Endothelial cell of umbilical vein (primary cell): ENCODE results near the gene DIP2C. TPM values are rescaled to one million over a fixed set of nuclear protein-coding genes. Genes with fewer than 3 reads are reported as not detected.

Experiments used
- BruUV-seq: library from RNA; stranded (reverse); fragments of 400-500 nt; replicated peaks from 2 replicates; lab custom pipeline; 2021; lab: Mats Ljungman, UMichigan
- CTCF ChIA-PET: fragments of 300-600, 350-600 bp; sonication (Branson Sonifier 250); formaldehyde crosslinking; loops from one replicate; lab custom pipeline; 2021; ENCODE audit warnings: antibody characterized with exemption, inconsistent platforms; lab: Charles Lee
- POLR2A ChIA-PET: fragments of 300-600, 350-600 bp; sonication (Branson Sonifier 250); formaldehyde crosslinking; loops from one replicate; lab custom pipeline; 2021; ENCODE audit warnings: antibody characterized with exemption, inconsistent platforms; lab: Charles Lee
- DNase-seq: peaks from one replicate; pipeline ENCODE4 v3.0.0-alpha.2; 2011; ENCODE audit warnings: low read depth, low spot score
- FAIRE-seq: peaks from 2 replicates; lab custom pipeline; 2011; peaks lifted over from hg19 to GRCh38; lab: Jason Lieb, UNC
- H2AFZ ChIP-seq: 2 replicates; pipeline ENCODE4 v1.6.0; 2012; ENCODE audit warnings: low read depth, low read length, control low read depth, inconsistent platforms
- H3K27ac ChIP-seq: 2 replicates; pipeline ENCODE4 v1.5.1; 2011; ENCODE audit warnings: low read depth, mild to moderate bottlenecking, control low read depth, low read length, moderate library complexity; ENCODE audit not compliant: insufficient read depth
- H3K27me3 ChIP-seq, 2 experiments: 2 replicates each; pipeline versions ENCODE4 v1.6.0 to v1.6.1; 2011; ENCODE audit warnings: low read length in 2 of 2, mixed read lengths in 1 of 2; ENCODE audit not compliant: control insufficient read depth in 2 of 2, insufficient read depth in 2 of 2
- H3K36me3 ChIP-seq, 2 experiments: 2 replicates in 1 of 2; 3 replicates in 1 of 2; pipeline ENCODE4 v1.5.1; 2011; ENCODE audit warnings: low read length in 2 of 2, mild to moderate bottlenecking in 1 of 2, moderate library complexity in 1 of 2; ENCODE audit not compliant: control insufficient read depth in 2 of 2, insufficient read depth in 2 of 2; ENCODE audit errors: extremely low read depth in 1 of 2
- H3K4me1 ChIP-seq: 3 replicates; pipeline ENCODE4 v1.5.1; 2011; ENCODE audit warnings: mild to moderate bottlenecking, low read length; ENCODE audit not compliant: control insufficient read depth, insufficient read depth; ENCODE audit errors: extremely low read depth
- H3K4me2 ChIP-seq: 2 replicates; pipeline ENCODE4 v1.6.1; 2011; ENCODE audit warnings: low read length, control low read depth, mixed read lengths; ENCODE audit not compliant: insufficient read depth
- H3K4me3 ChIP-seq, 3 experiments: fragments of 200-600 bp in 1 of 3; sonication (generic), shearing (Covaris generic) in 1 of 3; replicated peaks in 1 of 3; 2 replicates each; pipeline ENCODE4 v1.5.1; 2011 to 2016; ENCODE audit warnings: control low read depth in 3 of 3, low read length in 3 of 3, mild to moderate bottlenecking in 2 of 3, inconsistent platforms in 1 of 3, low read depth in 1 of 3, moderate library complexity in 1 of 3; ENCODE audit not compliant: insufficient read depth in 1 of 3
- H3K79me2 ChIP-seq: 2 replicates; pipeline ENCODE4 v1.6.0; 2012; ENCODE audit warnings: low read length, inconsistent platforms; ENCODE audit not compliant: control insufficient read depth, insufficient read depth
- H3K9ac ChIP-seq: replicated peaks from 2 replicates; pipeline ENCODE3; 2011; ENCODE audit warnings: low read length, control low read depth; ENCODE audit not compliant: insufficient read depth; ENCODE audit errors: extremely low read depth
- H3K9me1 ChIP-seq: replicated peaks from 3 replicates; pipeline ENCODE4 v1.6.0; 2011; ENCODE audit warnings: mild to moderate bottlenecking, low read length; ENCODE audit not compliant: control insufficient read depth, insufficient read depth; ENCODE audit errors: extremely low read depth
- H3K9me3 ChIP-seq: replicated peaks from 2 replicates; pipeline ENCODE4 v1.5.1; 2012; ENCODE audit warnings: low read length, inconsistent platforms; ENCODE audit not compliant: control insufficient read depth, insufficient read depth
- H4K20me1 ChIP-seq: replicated peaks from 2 replicates; pipeline ENCODE3; 2011; ENCODE audit warnings: mild to moderate bottlenecking, low read length; ENCODE audit not compliant: control insufficient read depth, insufficient read depth; ENCODE audit errors: extremely low read depth
- CTCF ChIP-seq, 2 donors: IDR thresholded peaks; 1 replicate in 1 of 2; 2 replicates in 1 of 2; pipeline ENCODE4 v1.5.1; 2011; ENCODE audit warnings: low read length in 2 of 2, mild to moderate bottlenecking in 2 of 2, moderate library complexity in 2 of 2, control low read depth in 1 of 2, inconsistent platforms in 1 of 2, low read depth in 1 of 2; ENCODE audit not compliant: insufficient read depth in 1 of 2; ENCODE audit errors: extremely low read depth in 1 of 2
- EZH2 ChIP-seq: IDR thresholded peaks from 2 replicates; pipeline ENCODE4 v1.6.1; 2012; ENCODE audit warnings: borderline replicate concordance, low read depth, mild to moderate bottlenecking, moderate library complexity, low read length, inconsistent platforms; ENCODE audit not compliant: severe bottlenecking
- FOS ChIP-seq: IDR thresholded peaks from 2 replicates; pipeline ENCODE4 v1.6.1; 2011; ENCODE audit warnings: mild to moderate bottlenecking, low read length, moderate library complexity, borderline replicate concordance; ENCODE audit not compliant: insufficient read depth
- MAX ChIP-seq: IDR thresholded peaks from 2 replicates; pipeline ENCODE4 v1.6.1; 2011; ENCODE audit not compliant: insufficient read depth, insufficient read length
- MYC ChIP-seq: IDR thresholded peaks from one replicate; pipeline ENCODE4 v1.6.1; 2011; ENCODE audit warnings: mild to moderate bottlenecking, low read depth, low read length
- POLR2AphosphoS5 ChIP-seq: IDR thresholded peaks from 2 replicates; pipeline ENCODE4 v1.6.1; 2012; ENCODE audit warnings: low read depth, mild to moderate bottlenecking, control low read depth, low read length, moderate library complexity; ENCODE audit not compliant: insufficient read depth
- dilution Hi-C: fragments of 300-500 bp; cut with MboI; formaldehyde crosslinking; loops from one replicate; pipeline ENCODE4 v1.15.0; 2019; ENCODE audit warnings: low sequenced_read_pairs; ENCODE audit not compliant: extremely low pct_ligation_motif_present
- intact Hi-C: fragments of 100-400 bp; cut with micrococcal nuclease; formaldehyde crosslinking; loops from one replicate; pipeline ENCODE4 v1.10.0; 2022
- polyA plus RNA-seq, 4 experiments: library from polyadenylated mRNA; depleted of rRNA in 3 of 4; stranded (reverse) in 3 of 4; unstranded in 1 of 4; fragments of >200 nt; gene quantifications; 2 replicates each; pipeline versions ENCODE4 v1.2.1 to v1.2.3, GENCODE V29; 2011 to 2012; ENCODE audit warnings: missing spikeins in 1 of 4
- total RNA-seq: library from RNA; stranded (reverse); gene quantifications from 2 replicates; pipeline ENCODE4 v1.2.3, GENCODE V29; 2021

The DIP2C gene
- total and polyA plus RNA-seq, 2 donors (not counting 3 experiments of a cell fraction or from before 2014, with no cell fraction given): 3.6 to 10.7 TPM

DNA sequence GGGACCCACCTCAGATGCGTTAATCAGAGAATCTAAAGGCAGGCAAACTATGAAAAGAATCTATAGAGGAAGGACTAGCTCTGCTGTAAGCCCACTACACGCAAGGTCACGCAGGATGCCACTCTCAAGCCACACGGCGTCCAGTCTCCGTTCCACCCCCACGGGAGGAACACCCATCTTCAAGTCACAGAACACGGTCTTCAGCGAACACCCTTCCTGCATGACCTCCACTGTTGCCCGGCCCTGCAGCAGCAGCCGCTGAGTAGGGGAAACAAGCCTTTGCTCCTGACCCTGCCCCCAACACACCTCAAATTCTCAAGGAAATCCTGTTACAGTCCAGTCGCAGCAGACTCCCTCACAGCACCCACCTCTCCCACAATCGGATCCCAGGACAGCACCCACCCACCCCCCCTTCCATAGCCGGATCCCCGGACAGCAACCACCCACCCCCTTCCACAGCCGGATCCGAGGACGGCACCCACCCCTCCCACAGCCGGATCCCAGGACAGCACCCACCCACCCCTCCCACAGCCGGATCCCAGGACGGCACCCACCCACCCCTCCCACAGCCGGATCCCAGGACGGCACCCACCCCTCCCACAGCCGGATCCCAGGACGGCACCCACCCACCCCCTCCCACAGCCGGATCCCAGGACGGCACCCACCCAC lies 133.7 kb downstream of the DIP2C start:
- peaks cover 13% of the 10 kb centered on the region for H3K4me1 ChIP-seq
- H3K27ac ChIP-seq: no peak overlapping the region
- TF ChIP-seq MAX (no peak), MYC (no peak), EZH2 (no peak), CTCF (IDR thresholded peaks at IDR 0.05; ENCODE audit: extremely low read depth in 1 of 2, insufficient read depth in 1 of 2, low read depth in 1 of 2, low read length in 2 of 2) (no peak), FOS (no peak), POLR2AphosphoS5 (no peak)
- H3K9me3 ChIP-seq: no peaks in the 10 kb centered on the region
- no peak overlapping the region for H3K9ac ChIP-seq
- POLR2A ChIA-PET: no interaction called here
- no peak for FAIRE-seq
- no peaks in the 10 kb centered on the region for H3K27me3 ChIP-seq
- dilution Hi-C loops: no loop called here
- no TSS peak for BruUV-seq
- no peaks in the 10 kb centered on the region for H3K9me1 ChIP-seq
- DNase-seq: no peak
- H3K79me2 ChIP-seq: no peaks in the 10 kb centered on the region
- H3K4me3 ChIP-seq: no peak overlapping the region
- intact Hi-C loops: loop anchor here (2.0 kb wide), 1 partner anchor 45 kb away; no protein-coding TSS in a partner anchor
- H3K36me3 ChIP-seq: no peaks in the 10 kb centered on the region
- no peak overlapping the region for H3K4me2 ChIP-seq
- peaks cover 2% of the 10 kb centered on the region for H4K20me1 ChIP-seq
- CTCF ChIA-PET: no interaction called here
- no peak overlapping the region for H2AFZ ChIP-seq
